ENCODE results near the gene IGF1R.

DNA sequence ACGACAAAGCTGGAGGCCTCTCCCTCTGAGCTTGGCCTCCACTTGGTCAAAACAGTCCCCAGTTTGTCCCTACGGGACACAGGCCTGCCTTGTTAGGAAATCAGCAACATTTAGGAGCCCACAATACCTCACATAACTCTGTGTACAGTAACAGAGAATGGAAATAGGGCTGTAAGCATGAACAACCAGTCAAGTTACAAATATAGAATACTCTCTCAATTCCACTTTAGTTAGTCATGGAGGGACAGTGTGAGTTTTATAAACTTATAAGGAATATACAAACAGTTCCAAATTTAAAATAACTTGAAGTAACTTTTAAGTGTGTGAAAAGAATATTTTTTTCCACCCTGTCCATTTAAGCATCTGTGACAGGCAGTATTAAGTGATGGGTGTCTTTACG is 229.8 kb downstream of the IGF1R start:
- no peak for TF ChIP-seq CEBPB (IDR thresholded peaks at IDR 0.05; ENCODE audit: low read depth)
- TF ChIP-seq MAX (IDR thresholded peaks at IDR 0.05) = no peak
- TF ChIP-seq POLR2A (IDR thresholded peaks at IDR 0.05; ENCODE audit: borderline replicate concordance, extremely low read depth, insufficient read depth, insufficient read length) = no peak
- TF ChIP-seq CTCF (IDR thresholded peaks at IDR 0.05 in 2 of 3, conservative IDR thresholded peaks at IDR 0.05 in 1 of 3; ENCODE audit: borderline replicate concordance in 1 of 3, insufficient read depth in 1 of 3, low read depth in 2 of 3, low read length in 2 of 3) = no peak
- no peak for TF ChIP-seq ZNF274 (IDR thresholded peaks at IDR 0.05; ENCODE audit: low read depth, low read length)
